Spleen (tissue), 7 donors: ENCODE results near the gene LCE1A.

Experiments
- CTCF ChIP-seq, 11 experiments: fragments of 200-600 bp in 7 of 11; fragments of 450-650 bp in 4 of 11; sonication (generic) in 4 of 11; IDR thresholded peaks in 8 of 11; conservative IDR thresholded peaks in 3 of 11; 1 replicate in 7 of 11; 2 replicates in 4 of 11; pipeline versions ENCODE4 v1.4.0 to v1.8.0; 2016 to 2021; ENCODE audit warnings: antibody characterized with exemption in 11 of 11, inconsistent platforms in 4 of 11, mild to moderate bottlenecking in 1 of 11
- POLR2A ChIP-seq, 3 donors: fragments of 450-650 bp; IDR thresholded peaks; one replicate each; pipeline ENCODE4 v1.5.1; 2017; ENCODE audit warnings: antibody characterized with exemption in 3 of 3, mild to moderate bottlenecking in 1 of 3
- POLR2AphosphoS5 ChIP-seq, 3 donors: sonication (generic); formaldehyde crosslinking; IDR thresholded peaks; one replicate each; pipeline ENCODE4 v1.5.1; 2017; ENCODE audit warnings: antibody characterized with exemption in 3 of 3
- donor health status: DM: no; HTN: no; CAD: no; lungs with moderate emphysema.
- donor health status: DM: no; HTN: no; CAD: no.
- donor health status: DM: no; HTN: no; CAD: no.

GRCh38 chr1:152871731-152872126 lies 44.5 kb downstream of the LCE1A start:
- TF ChIP-seq CTCF (IDR thresholded peaks at IDR 0.05 in 8 of 11, conservative IDR thresholded peaks at IDR 0.05 in 3 of 11), result no peak
- no peak for TF ChIP-seq POLR2AphosphoS5 (IDR thresholded peaks at IDR 0.05)
- TF ChIP-seq POLR2A (IDR thresholded peaks at IDR 0.05), result no peak
